Measurements from ENCODE around the gene FRMPD2. TPM values are rescaled to one million over a fixed set of nuclear protein-coding genes. Genes with fewer than 3 reads are reported as not detected.

FRMPD2 gene
- total RNA-seq, 2 experiments from 2014 or later = not detected

DNA sequence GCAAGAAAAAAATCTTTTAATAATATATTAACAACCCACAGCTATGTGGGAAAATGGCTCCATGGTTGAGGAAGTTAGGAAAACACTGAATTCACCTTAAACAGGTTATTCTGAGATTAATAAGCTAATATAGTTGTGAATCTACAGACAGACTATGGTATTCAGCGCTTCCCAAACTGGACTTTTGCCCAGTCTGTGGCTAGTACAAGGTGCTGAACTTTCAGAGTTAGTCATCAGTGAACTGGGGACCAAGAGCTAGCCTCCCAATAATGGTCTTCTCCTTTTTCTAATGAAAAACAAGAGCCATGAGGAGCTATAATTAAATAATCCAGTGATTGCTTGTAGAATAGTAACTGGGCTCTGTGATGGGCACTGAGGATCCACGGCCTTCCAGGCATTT is 65.3 kb downstream of the FRMPD2 start:
- no peak overlapping the region for H3K4me3 Mint-ChIP-seq
- CTCF ChIA-PET = interaction anchor here (1.0 kb wide), 1 partner anchor 447 kb away, joined by 3 read pairs; no protein-coding TSS in a partner anchor
- POLR2A ChIA-PET = no interaction called here
- H3K9me3 Mint-ChIP-seq = no peaks in the 10 kb centered on the region
- no peak overlapping the region for H3K27ac Mint-ChIP-seq
- no peaks in the 10 kb centered on the region for H3K36me3 Mint-ChIP-seq (ENCODE audit: low read depth)
- no peak for DNase-seq
- H3K27me3 Mint-ChIP-seq = peaks cover 11% of the 10 kb centered on the region
- no peaks in the 10 kb centered on the region for H3K4me1 Mint-ChIP-seq

DNA sequence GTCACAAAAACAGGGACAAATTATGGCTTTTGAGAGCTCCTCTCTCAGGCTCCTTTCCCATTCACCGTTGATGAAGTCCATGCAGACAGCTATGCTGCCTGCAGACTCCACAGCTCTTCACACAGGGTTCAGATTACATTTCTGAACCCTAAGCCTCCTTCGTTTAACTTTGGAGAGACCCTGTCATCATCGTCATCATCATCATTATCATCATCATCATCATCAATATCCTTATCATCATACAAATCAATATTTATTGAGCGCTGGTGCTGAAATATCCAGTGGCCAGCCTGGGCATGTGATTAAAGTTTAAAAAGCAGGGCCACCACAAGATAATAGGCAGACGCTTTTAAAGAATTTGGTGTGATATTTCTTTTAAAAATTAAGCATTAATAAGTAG is 66.6 kb downstream of the FRMPD2 start:
- ChIA-PET CTCF (no interaction called here), POLR2A (no interaction called here)
- peaks cover 11% of the 10 kb centered on the region for H3K27me3 Mint-ChIP-seq
- H3K36me3 Mint-ChIP-seq (ENCODE audit: low read depth) = no peaks in the 10 kb centered on the region
- no peak overlapping the region for H3K4me3 Mint-ChIP-seq
- no peak overlapping the region for H3K27ac Mint-ChIP-seq
- no peak for DNase-seq
- H3K9me3 Mint-ChIP-seq = no peaks in the 10 kb centered on the region
- H3K4me1 Mint-ChIP-seq = no peaks in the 10 kb centered on the region

DNA sequence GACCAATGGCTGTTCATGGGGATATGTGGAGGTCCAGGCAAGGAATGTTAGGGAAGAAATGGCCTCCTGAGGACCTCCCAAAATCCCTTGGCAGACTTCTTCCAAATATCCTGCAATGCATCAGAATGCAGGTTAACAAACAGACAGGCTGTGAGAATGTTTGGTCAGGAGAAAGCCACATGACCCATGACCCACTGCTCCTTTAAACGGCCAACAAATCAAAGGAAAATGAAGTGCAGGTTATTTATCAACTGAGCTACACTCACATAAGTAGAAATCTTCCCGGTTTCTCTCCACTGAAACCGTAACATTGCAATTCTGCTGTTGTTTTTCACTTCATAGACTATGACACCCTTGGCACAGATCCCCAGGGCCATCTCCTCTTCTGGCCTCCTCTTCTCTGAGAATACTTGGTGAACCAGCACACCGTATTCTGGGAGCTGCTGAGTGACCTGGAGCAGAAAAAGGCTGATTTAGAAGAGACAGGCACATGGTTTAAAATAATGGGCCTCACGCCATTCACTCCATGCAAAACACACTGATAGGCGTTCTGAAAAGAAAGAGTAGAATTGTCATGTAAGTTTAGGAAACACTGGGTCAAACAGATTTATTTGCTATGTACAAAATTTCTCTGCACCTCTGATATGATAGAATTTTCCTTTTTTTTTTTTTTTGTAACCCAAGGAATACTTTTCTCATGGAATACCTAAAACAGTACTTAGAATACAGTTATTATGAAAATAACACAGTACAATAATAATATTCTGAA is 67.8 kb downstream of the FRMPD2 start:
- POLR2A ChIA-PET = no interaction called here
- DNase-seq = no peak
- CTCF ChIA-PET = interaction anchor here (1.5 kb wide), 1 partner anchor 10 kb away, joined by 4 read pairs; no protein-coding TSS in a partner anchor
- H3K4me3 Mint-ChIP-seq = no peak overlapping the region
- H3K27me3 Mint-ChIP-seq = peaks cover 11% of the 10 kb centered on the region
- H3K9me3 Mint-ChIP-seq = no peaks in the 10 kb centered on the region
- H3K27ac Mint-ChIP-seq = no peak overlapping the region
- no peaks in the 10 kb centered on the region for H3K4me1 Mint-ChIP-seq
- H3K36me3 Mint-ChIP-seq (ENCODE audit: low read depth) = no peaks in the 10 kb centered on the region

DNA sequence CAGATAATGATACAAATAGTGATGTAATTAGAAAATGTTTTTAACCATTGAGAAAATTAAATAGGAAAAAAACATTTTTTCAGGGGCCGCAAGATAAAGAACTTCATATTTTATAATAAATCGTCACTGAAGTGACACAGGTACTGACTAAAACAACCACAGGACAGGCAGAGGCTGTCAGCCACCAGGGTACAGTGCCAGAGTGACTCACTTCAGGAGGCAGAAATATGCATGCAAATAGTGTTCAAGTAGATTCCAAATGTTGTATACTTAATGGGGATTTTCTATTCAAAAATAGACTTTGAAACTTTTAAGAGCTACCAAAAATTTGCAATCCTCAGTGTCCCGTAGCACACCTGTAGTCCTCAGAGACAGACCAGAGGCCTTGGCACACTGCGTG is 68.6 kb downstream of the FRMPD2 start:
- DNase-seq = no peak
- H3K27ac Mint-ChIP-seq = no peak overlapping the region

DNA sequence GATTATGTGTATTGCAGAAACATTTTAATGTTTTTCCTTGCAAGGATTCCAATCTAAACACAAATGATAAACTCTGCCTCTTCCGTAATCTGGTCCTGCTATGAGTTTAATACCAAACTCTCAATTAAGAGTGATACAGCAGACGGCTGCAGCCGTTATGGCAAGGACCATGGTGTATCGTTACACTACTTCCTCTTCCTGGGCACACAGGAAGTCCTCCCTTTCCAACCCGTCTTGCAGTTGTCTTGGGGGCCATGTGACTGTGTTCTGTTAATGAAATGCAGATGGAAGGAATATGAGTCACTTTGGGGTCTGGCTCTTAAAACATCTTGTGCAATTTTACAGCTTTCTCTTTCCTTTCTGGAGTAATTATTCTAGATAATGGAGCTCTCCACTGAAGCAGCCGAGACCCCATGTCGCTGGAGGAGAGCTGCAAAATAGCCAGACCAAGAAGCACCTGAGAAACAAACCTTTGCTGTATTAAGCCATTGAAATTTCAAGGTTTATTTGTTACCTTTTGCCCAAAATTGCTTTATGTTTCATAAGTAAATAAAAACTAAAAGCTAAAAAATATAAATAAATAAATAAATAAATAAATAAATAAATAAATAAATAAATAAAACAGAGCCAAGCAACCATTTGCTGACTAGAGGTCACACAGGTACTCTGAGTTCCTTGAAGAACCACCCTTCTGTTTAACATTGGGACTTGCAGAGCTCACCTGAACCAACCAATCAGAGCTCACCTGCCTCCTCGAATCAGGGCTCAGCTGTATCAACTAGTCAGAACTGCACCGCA is 74.7 kb downstream of the FRMPD2 start:
- Mint-ChIP-seq H3K36me3 (ENCODE audit: low read depth) (no peaks in the 10 kb centered on the region), H3K9me3 (no peaks in the 10 kb centered on the region), H3K4me3 (no peak overlapping the region), H3K27me3 (peaks cover 10% of the 10 kb centered on the region), H3K4me1 (no peaks in the 10 kb centered on the region), H3K27ac (no peak overlapping the region)
- DNase-seq = no peak
- ChIA-PET CTCF (no interaction called here), POLR2A (no interaction called here)

More for the DNA sequence above, 68.6 kb downstream of the FRMPD2 start:
- Mint-ChIP-seq H3K27me3 (peaks cover 14% of the 10 kb centered on the region), H3K4me1 (no peaks in the 10 kb centered on the region), H3K9me3 (no peaks in the 10 kb centered on the region), H3K4me3 (no peak overlapping the region), H3K36me3 (ENCODE audit: low read depth) (no peaks in the 10 kb centered on the region)
- POLR2A ChIA-PET = no interaction called here
- CTCF ChIA-PET = interaction anchor here (1.5 kb wide), 1 partner anchor 9 kb away, joined by 4 read pairs; no protein-coding TSS in a partner anchor

DNA sequence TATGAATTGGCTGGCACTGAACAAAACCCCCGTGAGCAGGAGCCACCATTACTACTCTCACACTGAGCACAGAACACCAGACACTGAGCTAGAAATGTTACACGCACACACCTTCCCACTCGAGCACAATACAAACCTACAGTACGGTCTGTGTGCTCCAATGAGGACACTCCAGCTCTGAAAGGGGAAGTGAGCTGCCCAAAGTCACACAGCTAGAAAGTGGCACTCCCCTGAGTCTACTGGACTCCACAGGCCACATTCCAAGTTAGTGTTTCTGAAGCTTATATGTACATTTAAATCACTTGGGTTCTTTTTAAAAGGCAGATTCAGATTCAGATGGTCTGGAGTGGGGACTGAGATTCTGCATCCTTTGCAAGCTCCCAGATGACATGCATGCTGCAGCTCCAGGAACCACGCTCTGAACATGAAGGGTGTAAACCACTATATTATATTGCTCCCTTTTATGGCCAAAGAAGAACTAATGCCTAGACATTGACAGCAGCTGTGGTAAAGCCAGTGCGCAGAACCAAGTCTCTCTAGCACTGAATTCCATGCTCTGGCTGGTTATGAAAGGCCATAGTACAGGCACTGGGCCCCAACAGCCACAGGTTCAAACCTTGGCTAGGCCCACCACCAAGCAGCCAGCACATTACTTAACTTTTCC is 77.1 kb downstream of the FRMPD2 start:
- H3K4me3 Mint-ChIP-seq = no peak overlapping the region
- peaks cover 7% of the 10 kb centered on the region for H3K27me3 Mint-ChIP-seq
- no peak overlapping the region for H3K27ac Mint-ChIP-seq
- no peaks in the 10 kb centered on the region for H3K9me3 Mint-ChIP-seq
- ChIA-PET CTCF (interaction anchor here (1.6 kb wide), 1 partner anchor 8 kb away, joined by 4 read pairs; no protein-coding TSS in a partner anchor), POLR2A (no interaction called here)
- DNase-seq = no peak
- H3K4me1 Mint-ChIP-seq = no peaks in the 10 kb centered on the region
- no peaks in the 10 kb centered on the region for H3K36me3 Mint-ChIP-seq (ENCODE audit: low read depth)

DNA sequence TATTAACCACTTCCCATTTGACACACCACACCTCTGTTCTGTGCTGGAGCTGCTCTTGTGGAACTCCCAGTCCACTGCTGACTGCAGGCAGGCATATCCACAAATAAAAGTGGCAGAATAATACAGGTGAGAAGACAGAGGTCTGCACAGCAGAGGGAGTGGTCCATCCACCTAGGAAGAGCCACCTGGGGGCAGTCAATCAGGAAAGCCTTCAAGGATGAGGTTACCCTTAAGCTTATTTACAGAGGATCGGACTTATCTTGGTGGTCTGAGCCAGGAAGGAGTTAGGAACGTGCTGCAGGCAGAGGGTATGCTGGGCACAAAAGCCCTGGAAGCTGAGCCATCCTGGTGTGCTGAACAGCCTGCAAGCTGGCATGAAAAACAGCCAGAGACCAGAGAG is 78.7 kb downstream of the FRMPD2 start:
- CTCF ChIA-PET = interaction anchor here (1.6 kb wide), 1 partner anchor 10 kb away, joined by 4 read pairs; no protein-coding TSS in a partner anchor
- Mint-ChIP-seq H3K27ac (no peak overlapping the region), H3K4me3 (no peak overlapping the region), H3K27me3 (peaks cover 4% of the 10 kb centered on the region), H3K9me3 (no peaks in the 10 kb centered on the region), H3K36me3 (ENCODE audit: low read depth) (no peaks in the 10 kb centered on the region), H3K4me1 (no peaks in the 10 kb centered on the region)
- POLR2A ChIA-PET = no interaction called here
- no peak for DNase-seq

DNA sequence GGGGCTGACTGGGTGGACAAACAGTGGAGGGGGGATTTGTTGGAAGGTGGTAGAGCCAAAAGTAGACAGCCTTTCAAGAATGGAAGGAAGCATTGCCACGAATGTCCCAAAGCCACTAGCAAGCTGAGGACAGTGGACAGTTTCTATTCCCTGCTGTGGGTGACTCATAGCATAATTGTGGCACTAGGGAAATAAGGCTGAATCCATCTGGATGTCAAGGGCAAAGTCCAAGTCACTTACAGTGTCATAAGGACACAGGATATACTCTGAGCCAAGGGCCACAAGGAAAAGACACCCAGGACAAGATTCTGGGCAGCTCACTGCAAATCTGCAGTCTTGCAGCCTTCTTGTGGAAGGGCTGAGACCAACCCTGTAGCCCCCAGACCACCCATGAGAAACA is 79.7 kb downstream of the FRMPD2 start:
- ChIA-PET CTCF (no interaction called here), POLR2A (no interaction called here)
- Mint-ChIP-seq H3K27ac (no peak overlapping the region), H3K4me1 (no peaks in the 10 kb centered on the region), H3K9me3 (no peaks in the 10 kb centered on the region), H3K4me3 (no peak overlapping the region), H3K27me3 (peaks cover 4% of the 10 kb centered on the region), H3K36me3 (ENCODE audit: low read depth) (no peaks in the 10 kb centered on the region)
- no peak for DNase-seq

DNA sequence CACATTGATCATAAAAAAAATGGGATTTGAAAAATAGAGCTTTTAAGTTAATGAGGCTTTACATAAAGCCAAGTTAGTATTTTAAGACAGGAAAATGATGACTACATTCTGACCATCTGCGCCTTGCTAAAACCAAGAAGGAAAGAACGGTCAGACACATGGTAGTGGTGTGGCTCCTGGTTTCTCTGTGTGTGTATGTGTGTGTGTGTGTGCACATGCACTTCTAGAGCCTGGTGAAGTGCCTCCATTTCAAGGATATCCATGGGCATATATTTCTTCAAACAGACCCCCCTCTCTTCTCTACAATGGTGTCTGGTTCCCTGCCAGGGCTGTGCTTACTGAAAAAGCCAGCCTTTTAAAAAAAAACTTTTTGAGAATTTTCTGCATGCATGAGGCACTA is 80.9 kb downstream of the FRMPD2 start:
- DNase-seq = no peak
- POLR2A ChIA-PET = no interaction called here
- CTCF ChIA-PET = no interaction called here
- Mint-ChIP-seq H3K36me3 (ENCODE audit: low read depth) (no peaks in the 10 kb centered on the region), H3K4me1 (no peaks in the 10 kb centered on the region), H3K9me3 (no peaks in the 10 kb centered on the region), H3K27ac (no peak overlapping the region), H3K4me3 (no peak overlapping the region), H3K27me3 (peaks cover 3% of the 10 kb centered on the region)

DNA sequence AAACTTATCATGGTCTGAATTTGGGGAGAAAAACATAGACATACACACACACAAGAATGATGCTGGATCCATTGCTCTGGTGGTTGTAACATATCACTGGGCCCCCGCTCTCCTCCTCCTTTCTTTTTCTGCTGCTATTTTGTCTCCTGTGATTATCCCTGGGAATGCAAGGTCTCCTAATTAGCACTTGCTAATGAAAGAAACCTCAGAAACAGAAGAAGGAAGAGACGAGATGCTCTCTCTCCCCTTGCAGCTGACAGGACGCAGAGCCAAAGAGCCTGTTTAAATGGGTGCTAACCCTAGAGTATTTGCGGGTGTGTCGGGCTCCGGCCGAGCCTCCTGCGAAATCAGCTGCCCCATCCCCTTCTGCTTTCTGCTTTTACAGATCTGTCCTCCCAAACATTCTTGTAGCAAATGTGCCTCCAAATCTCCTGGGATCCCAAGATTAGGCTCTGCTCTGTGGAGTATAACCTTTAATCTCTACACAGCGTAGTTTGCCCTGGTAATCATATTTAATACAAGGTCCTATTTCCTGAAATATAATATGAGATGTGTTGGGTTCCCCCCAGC is 81.5 kb downstream of the FRMPD2 start:
- no peak overlapping the region for H3K4me3 Mint-ChIP-seq
- DNase-seq = no peak
- CTCF ChIA-PET = no interaction called here
- H3K9me3 Mint-ChIP-seq = no peaks in the 10 kb centered on the region
- no peaks in the 10 kb centered on the region for H3K4me1 Mint-ChIP-seq
- POLR2A ChIA-PET = no interaction called here
- no peaks in the 10 kb centered on the region for H3K36me3 Mint-ChIP-seq (ENCODE audit: low read depth)
- peaks cover 1% of the 10 kb centered on the region for H3K27me3 Mint-ChIP-seq
- H3K27ac Mint-ChIP-seq = no peak overlapping the region

DNA sequence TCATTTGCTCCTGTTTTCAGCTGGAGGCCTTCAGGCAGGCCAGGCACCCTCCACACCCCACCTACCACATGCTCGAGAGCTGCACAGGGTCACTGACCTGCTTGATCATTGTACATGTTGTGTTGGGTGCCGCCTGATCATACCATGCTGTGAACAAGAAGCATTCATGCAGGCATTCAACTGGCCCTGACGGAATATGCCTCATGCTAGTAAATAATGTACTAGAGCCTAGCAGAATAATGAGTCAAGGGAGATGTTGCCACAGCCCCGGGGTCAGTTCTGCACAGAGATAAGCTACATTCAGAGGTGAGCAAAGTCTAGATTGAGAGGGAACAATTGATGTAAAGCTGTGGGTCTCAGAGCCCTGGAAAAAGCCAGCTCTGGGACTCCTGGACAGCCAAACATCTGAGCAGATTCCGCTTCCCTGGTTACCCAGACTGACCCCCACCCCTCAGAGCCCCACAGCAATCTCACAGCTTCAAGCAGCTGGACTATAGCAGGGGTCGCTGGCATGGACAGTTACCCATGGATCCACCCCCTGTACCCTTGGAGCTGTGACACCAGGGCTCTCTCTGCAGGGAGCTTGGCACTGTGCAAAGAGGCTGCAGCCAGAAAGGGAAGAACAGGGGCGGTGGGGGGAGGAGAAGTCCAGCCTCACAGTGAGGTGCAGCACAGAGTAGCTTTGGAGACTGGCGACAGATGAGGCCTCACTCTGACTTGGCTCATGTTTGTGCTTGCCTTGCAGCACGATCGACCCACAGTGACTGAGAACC is 86.6 kb downstream of the FRMPD2 start:
- DNase-seq = no peak
- ChIA-PET POLR2A (no interaction called here), CTCF (no interaction called here)
- H3K27ac Mint-ChIP-seq = no peak overlapping the region
- H3K36me3 Mint-ChIP-seq (ENCODE audit: low read depth) = no peaks in the 10 kb centered on the region
- H3K4me1 Mint-ChIP-seq = no peaks in the 10 kb centered on the region
- no peaks in the 10 kb centered on the region for H3K9me3 Mint-ChIP-seq
- no peak overlapping the region for H3K4me3 Mint-ChIP-seq
- peaks cover 5% of the 10 kb centered on the region for H3K27me3 Mint-ChIP-seq

DNA sequence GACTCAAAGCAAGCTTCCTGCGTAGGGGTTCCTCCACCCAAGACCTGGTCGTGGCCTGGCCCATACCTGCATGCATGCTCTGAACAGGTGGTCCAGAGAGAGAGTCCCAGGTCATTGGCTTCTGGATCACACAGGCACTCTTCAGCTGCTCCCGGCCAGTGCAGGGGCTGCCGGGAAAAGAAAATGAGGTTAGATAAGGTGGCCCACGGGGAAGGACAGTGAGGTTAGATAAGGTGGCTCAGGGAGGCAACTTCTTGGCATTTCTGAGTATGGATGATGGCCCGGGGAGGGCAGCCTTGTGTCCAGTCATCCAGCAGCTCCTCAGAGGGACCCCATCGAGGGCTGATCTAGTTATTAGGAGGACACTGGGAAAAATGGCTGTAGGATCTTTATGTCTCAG is 87.4 kb downstream of the FRMPD2 start:
- POLR2A ChIA-PET = no interaction called here
- H3K36me3 Mint-ChIP-seq (ENCODE audit: low read depth) = no peaks in the 10 kb centered on the region
- H3K4me3 Mint-ChIP-seq = no peak overlapping the region
- H3K27ac Mint-ChIP-seq = no peak overlapping the region
- CTCF ChIA-PET = no interaction called here
- H3K9me3 Mint-ChIP-seq = no peaks in the 10 kb centered on the region
- peaks cover 9% of the 10 kb centered on the region for H3K27me3 Mint-ChIP-seq
- DNase-seq = no peak
- no peaks in the 10 kb centered on the region for H3K4me1 Mint-ChIP-seq
